NCI-H524 (cell line): ENCODE measurements around the gene SYNDIG1.

Source experiments
- DNase-seq, 2 experiments: peaks; one replicate each; lab custom pipeline; 2025; lab: John Stamatoyannopoulos, UW

The SYNDIG1 gene

DNA sequence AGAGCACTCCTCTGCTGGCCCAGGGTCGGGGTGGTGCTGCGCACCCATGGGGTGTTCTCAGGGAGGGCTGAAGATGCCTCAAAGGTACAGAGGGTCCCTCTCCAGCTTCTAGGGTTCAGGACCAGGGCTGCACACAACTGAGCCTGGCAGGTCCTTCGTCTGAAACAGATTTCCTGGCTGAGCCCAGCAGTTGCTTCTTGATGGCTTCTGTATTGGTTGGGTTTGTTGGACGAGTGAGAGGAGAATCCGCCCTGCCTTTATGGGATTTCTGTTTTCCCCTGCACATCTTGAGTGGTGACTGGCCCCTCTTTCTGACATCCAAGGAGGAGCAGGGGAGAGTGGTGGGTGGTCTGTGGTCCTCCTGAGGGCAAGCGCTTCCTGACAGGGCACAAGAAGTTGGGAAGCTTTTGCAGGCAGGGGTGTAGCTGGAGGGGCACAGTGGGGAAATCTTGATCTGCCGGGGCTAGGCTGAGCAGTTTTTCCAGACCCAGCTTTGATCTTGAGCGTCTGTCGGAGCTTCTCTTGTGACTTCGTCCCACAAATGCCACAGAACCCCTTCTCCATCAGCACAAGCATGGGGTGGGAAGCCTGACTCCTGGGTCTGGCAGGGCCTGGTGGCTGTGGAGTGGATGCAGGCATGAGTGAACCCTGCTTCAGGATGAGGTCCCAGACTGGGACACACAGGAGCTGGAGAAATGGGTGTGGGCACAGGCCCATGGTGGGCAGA lies 116.5 kb downstream of the SYNDIG1 start:
- no peak for DNase-seq

DNA sequence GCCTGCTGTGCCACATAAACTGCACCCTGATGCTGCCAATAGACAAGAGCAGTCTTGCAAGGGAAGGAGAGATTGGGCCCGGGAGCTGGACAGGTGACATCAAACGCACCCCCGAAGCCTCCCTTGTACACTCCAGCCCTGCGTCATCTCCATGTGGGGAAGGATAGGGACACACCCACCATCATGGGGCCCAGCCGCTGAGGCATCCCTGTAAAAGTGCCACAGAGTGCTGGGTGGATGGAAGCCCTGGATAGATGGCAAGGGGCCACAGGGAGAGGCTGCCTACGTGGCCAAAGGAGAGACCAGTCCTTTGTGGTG lies 117.1 kb downstream of the SYNDIG1 start:
- no peak for DNase-seq

DNA sequence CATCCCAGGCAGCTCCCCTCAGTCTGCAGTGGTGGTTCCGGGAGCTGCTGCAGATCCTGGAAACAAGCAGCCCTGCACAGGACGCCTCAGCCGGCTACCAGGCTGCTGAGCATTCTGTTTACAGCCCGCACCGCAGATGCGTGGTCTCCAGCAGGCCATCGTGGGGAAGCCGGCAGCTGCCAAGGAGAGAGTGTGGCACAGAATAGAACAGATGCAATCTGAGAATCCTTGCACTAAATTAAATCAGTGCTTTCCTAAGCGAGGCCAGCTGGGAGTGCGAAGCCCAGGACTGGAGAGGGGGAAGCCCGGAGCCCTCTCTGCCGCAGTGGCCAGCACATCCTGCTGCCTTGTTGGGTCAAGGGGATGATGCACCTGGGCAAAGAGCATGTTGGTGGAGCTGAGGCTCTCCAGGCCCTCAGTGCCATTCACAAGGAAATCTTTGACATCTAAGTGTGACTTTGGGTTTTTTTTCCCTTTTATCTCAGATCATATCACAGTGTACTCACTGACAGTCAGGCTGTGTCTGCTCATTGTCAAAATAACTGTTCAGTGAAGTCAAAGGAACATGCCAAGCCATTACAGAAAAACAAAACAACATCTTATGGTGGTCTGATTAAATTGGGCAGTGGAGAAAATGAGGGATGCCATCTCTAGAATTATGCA lies 118.1 kb downstream of the SYNDIG1 start:
- peak; percentile 46 to 91 for DNase-seq

DNA sequence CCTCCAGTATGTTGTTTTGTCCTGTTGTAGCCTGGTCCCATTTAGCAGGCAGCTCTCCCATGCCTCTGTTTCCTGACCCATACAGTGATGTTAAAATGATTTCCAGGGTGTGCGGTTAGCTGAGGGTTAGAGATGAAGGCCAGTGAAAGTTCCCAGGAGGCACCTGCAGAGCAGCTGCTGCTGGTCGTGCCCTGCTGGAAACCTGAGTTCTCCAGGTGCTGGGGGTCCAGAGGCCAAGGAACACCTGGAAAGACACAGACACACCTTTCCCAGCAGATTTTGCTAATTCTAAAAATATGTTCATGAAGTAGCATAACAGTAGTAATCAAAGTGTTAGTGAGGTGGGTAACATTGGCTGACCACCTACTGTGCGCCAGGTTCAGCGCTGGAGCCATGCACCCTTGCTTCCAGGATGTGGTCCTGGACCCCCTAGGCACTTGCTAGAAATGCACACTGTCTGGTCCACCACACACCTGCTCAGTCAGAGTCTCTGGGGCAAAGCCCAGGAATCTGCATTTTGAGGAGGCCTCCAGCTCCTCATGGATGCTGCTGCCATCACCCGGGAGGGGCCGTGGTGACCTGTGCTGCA lies 118.7 kb downstream of the SYNDIG1 start:
- no peak for DNase-seq

DNA sequence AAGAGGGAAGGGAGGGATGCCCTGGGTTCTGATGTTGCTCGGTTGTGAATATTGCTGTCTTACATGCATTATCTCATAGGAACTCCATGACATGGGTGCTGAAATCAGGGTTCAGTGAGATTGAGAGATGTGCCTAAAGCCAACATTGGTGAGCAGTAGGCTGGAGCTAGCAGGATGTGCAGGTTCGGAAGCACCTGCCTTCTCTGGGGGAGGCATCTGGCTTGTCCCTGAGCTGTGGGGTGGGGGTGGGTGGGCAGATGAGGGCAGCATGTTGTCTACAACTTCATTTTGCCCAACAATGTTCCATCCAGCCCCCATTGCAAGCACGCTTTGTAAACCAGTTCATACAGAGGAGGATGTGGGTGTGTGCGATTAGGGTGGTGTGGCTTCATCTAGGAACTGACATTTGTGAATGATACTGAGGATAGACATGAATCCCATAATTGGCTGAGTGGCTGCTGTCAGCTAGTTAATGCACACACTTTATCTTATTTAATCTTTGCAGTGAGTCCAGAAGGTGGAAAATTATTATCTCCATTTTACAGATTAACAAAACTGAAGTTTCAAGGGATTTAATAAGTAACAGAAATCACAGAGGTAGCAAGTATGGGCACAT lies 119.4 kb downstream of the SYNDIG1 start:
- DNase-seq, result peak; percentile 57 to 68

DNA sequence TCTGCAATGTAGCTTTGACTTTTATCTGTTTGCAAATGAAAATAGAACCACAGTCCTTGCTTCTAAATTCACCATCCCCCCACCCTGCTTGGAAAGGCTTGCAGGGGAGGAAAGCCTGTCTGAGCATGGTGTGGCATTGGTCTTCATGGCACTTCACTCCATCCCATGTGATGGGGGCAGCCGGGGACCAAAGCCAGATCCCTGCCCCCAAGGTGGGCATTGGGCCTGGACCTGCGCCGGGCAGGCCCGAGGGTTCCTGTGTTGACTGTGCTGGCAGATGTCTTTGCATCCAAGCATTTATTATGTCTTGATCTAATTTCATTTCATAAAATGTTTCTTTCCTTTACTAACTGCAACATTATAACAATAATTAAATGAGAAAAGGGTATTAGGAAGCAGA lies 120.0 kb downstream of the SYNDIG1 start:
- peak in 1 of 2 experiments; percentile 50 for DNase-seq

DNA sequence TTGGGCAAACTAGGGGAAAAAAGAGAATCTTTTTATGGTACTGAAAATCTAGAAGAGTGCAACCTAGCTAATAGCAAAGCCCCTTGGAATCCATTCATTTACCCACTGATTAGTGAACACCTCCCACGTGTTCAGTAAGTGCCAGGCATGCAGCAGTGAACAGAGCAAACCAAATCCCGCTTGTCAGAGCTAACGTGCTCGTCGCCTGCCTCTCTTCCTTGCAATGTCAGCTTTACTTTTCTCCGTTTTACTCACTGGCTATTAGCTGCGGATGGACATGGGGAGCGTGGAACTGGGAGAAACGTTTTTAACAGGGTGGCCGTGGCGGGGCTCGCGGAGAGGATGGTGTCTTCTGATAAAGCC lies 120.4 kb downstream of the SYNDIG1 start:
- peak in 1 of 2 experiments; percentile 6 for DNase-seq

DNA sequence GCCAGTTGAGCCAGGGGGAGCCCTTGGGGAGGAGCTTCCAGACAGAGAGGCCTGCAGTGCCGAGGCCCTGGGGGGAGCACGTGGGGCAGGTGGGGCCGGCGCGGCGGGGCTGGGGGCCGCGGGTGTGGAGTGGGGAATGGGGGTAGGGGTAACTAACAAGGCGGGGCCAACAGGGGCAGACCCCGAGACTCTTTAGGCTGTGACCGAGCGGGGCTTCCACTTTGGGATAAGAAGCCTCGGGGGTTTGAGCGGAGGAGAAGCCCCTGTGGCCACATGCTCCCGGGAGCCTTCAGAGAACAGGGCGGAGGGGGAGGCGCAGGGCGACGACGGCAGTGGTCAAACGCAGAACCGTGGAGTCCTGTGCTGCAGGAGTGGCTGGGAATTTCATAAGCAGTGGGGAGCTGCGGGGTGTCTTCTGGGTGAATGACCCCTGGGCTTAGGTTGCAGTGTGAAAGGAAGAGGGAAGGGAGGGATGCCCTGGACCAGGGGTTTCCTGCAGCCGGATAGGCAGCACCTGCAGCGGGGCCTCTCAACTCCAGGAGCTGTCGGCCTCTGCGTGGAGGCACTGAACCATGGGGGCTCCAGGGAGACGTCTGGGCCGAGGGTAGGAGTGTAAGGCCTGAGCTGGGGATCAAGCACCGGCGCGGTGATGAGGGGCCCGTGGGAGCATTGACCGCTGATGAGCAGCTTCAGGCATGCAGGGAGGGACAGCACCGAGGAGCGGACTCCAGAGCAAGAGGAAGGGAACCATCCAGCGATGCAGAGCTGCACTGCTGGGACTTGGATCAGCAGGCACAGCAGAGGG lies 121.0 kb downstream of the SYNDIG1 start:
- DNase-seq, result no peak

DNA sequence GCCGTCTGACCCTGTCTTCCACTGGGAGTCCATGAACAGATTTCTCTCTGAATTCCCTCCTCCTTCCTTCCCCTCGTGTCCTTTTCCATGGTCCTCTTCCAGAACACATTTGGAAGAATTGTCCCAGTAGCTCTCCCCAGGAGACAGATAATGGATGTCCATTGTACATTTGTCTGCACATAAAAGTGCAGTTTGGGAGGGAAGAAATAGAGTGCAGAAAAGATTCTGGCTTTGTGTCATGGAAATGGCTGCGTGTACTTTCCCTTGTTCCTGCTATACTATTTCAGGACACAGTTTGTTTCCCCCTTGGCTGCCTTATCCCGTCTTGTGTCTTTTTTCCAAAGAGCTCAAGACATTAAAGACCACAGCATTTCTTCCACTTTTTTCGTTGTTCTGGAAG lies 127.6 kb downstream of the SYNDIG1 start:
- no peak for DNase-seq

DNA sequence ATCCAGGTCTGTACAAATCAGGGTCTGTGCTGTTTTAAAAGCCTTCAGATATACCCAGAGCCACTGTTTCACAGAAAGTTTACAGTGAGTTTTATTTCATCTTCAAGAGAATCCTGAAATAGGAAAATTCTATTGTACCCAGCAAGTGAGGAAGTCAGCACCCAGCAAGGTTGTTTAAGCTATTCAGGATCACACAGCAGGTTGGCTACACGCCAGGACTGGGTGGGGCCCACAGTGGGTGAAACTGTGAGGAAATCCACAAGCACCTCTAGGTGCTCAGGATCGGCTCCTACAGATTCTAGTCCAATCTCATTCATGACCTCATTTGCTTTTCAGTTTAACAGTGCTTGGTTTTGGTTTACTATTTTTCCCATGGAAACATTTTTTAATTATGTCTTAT lies 128.9 kb downstream of the SYNDIG1 start:
- no peak for DNase-seq

DNA sequence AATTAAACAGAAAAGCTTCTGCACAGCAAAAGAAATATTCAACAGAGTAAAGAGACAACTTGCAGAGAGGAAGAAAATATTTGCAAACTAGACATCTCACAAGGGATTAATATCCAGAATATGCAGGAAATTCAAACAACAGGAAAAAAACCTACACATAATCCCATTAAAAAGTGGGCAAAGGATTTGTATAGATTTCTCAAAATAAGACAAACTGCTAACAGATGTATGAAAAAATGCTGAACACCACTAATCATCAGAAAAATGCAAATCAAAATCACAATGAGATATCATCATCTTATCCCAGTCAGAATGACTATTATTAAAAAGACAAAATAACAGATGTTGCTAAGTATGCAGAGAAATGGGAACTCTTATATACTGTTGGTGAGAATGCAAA lies 129.6 kb downstream of the SYNDIG1 start:
- DNase-seq, result no peak

DNA sequence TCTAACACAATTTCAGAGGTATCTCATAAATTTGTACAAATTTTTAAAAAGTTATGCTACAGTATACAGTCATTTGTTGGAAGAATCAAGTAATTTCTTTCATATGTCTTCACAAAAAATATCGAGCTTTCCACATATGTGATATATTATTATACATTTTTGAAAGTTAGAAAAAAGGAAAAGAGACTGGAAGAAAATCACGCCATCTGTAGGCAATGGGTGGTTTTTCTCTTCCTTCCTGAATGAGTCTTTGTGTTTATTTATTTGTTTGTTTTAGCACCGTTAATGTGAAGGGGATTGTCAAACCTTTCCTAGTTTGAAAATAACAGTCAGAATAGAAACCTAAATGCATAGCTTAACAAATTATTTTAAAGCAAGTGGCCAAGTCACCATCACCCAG lies 130.6 kb downstream of the SYNDIG1 start:
- DNase-seq, result no peak

DNA sequence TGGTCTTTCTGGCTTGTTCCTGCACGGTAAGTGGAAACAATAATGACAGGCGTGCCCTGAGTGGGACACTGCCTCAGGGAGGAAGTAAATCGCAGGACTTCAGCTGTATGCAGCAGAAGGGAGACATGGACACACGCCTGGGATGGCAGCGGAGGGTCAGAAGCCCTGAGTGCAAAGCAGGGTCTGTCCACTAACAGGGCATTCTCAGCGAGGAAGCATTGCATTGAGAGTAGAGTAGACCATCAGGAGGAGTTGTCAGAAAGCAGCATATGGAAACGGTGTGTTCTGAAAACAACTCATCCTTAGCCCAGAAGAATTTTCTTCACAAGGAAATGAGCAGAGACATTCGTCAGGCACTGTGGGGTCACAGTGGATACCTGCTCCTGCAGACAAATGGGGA lies 134.0 kb downstream of the SYNDIG1 start:
- no peak for DNase-seq

DNA sequence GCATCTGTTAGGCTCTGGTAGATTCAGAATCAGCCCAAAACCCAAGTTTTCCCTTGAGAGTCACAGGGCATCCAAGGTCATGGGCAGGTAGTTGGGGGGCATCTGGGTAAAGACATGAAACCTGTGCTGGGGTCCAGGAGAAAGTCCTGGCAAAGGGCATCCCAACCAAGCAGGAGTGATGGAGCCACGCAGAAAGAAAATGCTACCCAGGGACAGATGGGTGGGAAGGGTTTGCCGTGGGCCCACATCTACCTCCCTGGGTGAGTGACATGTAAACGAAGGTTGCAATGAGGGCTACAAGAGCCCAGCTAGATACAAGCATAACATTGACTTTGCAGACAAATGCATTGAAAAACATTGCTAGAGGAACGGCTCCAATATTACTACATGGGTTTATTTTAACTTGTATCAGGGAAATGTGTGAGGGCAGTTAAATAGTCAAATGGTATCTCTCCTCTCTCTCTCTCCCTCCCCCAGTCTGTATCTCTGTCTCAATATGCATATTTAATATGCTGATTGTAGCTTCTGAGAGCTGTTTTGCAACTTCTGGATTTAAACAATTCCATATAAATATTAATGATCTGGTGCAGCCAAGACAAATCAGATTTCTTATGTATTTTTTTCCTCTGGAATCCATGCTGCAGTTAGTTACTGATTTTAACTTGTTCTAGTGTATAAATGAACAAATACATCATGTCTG lies 135.7 kb downstream of the SYNDIG1 start:
- no peak for DNase-seq

DNA sequence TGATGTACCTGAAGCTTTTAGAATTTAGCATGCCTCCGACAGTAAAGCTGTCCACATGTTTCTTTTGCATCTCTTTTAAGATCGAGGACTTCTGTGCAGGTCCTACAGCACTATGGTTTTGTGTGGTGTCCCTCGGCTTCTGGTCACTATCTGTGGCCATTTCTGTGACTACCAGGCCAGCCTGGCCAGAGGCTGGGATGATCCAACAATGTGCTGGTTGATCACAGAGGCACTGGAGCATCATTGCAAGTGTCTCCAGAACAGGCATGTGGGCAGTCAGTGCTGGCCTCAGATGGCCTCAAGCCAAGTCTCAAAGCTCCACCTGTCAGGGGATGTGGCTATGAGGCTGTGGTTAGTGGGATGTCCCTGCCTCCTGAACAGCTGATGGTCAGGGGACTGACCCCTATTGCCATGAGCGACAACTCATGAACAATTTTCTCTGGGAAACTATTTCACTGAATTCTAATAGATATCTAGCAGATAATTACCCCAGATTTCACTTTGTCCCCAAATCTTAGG lies 136.6 kb downstream of the SYNDIG1 start:
- DNase-seq, result no peak

DNA sequence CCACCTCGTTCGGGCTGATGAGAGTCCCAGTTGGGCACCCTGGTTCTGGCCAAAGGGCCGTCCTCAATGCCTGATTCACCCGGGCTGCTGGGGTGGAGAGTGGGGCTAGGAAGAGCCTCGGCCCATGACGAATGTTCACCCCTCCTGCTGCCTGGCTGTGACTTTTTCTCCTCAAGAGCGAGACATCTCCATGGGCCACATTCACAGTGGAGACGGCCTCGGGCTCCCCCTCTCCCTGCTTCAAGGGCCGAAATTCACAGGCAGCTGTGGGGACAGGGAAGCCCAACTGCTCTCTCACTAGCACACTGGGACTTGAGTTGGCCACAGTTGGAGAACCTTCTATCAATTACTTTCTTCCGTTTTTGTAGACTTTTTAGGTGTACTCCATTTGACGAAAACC lies 138.0 kb downstream of the SYNDIG1 start:
- DNase-seq, result no peak

DNA sequence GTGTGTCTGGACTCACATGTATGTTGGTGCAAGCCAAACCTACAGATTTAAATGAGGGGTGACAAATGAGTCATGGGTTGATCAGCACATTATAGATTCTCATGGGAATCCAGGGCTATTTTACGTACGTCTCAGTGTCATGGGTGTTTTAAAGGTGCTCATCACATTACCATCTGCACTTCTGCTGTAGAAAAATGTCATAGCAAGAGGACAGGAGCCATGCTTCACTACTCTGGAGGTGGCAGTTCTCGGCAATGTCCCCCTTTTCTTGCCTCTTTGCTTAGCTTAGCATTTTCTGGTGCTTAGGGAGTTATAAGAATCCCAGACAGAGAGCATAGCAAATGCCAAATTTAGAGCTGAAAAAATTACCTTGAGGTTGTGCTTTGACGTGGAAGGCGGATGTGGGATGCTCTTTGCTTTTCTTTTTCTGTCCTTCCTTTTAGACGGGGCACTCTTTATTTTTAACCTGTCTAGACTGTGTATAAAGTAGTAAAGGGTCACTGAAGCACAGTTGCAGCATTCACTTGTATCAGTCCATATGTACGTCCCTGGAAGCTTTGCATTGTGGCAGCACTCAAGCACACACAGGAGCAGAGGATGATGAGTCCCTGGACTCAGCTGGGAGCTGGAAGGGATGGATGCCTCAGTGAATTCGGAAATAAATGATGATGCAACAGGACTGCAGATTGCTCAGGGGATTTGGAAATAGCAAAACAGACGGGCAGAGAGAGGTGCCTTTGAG lies 139.7 kb downstream of the SYNDIG1 start:
- DNase-seq, result peak; percentile 9 to 20

DNA sequence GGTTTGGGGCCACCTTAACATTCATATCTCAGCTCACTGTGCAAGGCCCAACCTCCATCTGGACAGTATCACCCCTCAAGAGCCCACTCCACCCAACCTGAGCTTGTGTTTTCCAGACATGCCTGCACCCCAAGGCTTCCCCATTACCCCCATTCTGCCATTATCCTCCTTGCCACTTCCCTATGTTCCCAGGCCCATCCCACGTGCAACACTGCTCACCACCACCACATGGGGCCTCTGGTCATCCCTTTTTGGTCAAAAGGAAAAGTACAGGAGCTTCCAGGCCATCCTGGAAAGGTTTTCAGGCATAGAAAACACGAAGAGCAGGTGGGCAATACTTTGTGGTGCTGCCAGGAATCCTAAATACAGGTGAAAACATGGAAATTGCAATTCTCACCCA lies 140.3 kb downstream of the SYNDIG1 start:
- DNase-seq, result no peak

DNA sequence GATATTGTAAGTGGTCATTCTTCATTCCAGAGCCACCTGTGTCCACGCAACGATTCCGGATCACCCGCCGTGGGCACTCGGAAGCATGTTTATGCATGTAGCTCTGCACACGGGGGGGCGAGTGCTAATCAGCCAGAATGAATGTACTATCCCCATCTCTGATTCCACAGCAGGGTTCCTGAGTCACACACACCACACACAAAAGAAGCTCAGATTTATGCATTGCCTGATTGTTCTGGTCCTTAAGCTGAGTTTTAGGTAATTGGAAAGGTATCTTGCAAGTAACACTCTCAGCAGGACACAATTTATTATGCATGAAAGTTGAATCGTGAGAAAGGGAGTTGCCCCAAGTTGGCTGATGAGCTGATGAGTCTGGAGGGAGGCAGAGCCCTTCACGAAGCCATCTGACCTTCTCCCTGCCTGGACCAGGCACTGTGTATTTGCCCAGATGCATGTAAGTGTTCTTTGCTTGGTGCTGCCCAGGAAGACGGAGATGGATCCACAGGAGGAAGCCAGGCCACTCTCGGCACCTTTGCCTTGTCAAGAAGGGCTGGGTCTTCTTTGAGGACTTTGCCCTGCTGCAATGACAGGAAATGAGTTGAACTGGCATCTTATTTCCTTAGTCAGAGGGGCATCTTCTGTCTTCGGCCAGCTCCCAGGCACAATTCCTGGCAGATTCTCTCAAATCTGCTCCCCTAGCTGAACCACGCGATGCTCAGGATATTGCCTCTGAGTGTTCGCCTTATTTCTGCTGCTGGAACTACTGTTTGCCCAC lies 141.1 kb downstream of the SYNDIG1 start:
- DNase-seq, result no peak
